Measurements from ENCODE around the gene FRAT1.

- no peak for TF ChIP-seq POLR2A (IDR thresholded peaks at IDR 0.05)
- no peak for TF ChIP-seq CTCF (IDR thresholded peaks at IDR 0.05 in 8 of 11, conservative IDR thresholded peaks at IDR 0.05 in 3 of 11)
Measured at GRCh38 chr10:97336446-97336845, 17.4 kb downstream of the FRAT1 start.

Data from spleen (tissue), 7 donors.